Left lung (tissue), 10 donors: Measurements from ENCODE around the gene RBMS3. TPM values are rescaled to one million over a fixed set of nuclear protein-coding genes. Genes with fewer than 3 reads are reported as not detected.

ENCODE experiments used
- ATAC-seq: fragments of 200-7000 bp; cut with Tn5 transposase; one replicate; pipeline ENCODE4 v1.9.1; 2020; ENCODE audit warnings: moderate library complexity
- DNase-seq, 4 donors: peaks; one replicate each; pipeline ENCODE4 v3.0.0-alpha.2; 2013 to 2020
- H3K27ac ChIP-seq, 2 donors: fragments of 200-600 bp; sonication (generic) in 1 of 2; one replicate each; pipeline versions ENCODE4 v1.5.0 to v1.8.0; 2020 to 2021
- H3K27me3 ChIP-seq, 2 donors: fragments of 200-600 bp; sonication (generic) in 1 of 2; one replicate each; pipeline versions ENCODE4 v1.5.0 to v1.8.0; 2020 to 2021
- H3K36me3 ChIP-seq, 2 donors: fragments of 200-600 bp; sonication (generic) in 1 of 2; one replicate each; pipeline versions ENCODE4 v1.5.0 to v1.8.0; 2020 to 2021
- H3K4me1 ChIP-seq, 2 donors: fragments of 200-600 bp; one replicate each; pipeline ENCODE4 v1.8.0; 2021
- H3K4me3 ChIP-seq, 2 donors: fragments of 200-600 bp; sonication (generic) in 1 of 2; one replicate each; pipeline versions ENCODE4 v1.5.0 to v1.8.0; 2020 to 2021; ENCODE audit warnings: mild to moderate bottlenecking in 1 of 2
- H3K9me3 ChIP-seq, 2 donors: fragments of 200-600 bp; sonication (generic) in 1 of 2; one replicate each; pipeline versions ENCODE4 v1.5.0 to v1.8.0; 2020 to 2021
- intact Hi-C, 2 donors: fragments of 100-400 bp; cut with DNase I; formaldehyde crosslinking; loops; one replicate each; pipeline versions ENCODE4 v1.11.2 to v1.14.2; 2022
- polyA plus RNA-seq, 6 donors: library from polyadenylated mRNA; unstranded; fragments of 120-200 nt; gene quantifications; one replicate each; pipeline ENCODE4 v1.2.1, GENCODE V29; 2013; ENCODE audit not compliant: insufficient read length in 6 of 6
- total RNA-seq, 2 donors: library from RNA; stranded (reverse); fragmentation: NEBNext Ultra II Directional; extraction: Animal tissue kit (Norgen Biotek cat#: 25700); gene quantifications; one replicate each; pipeline ENCODE4 v1.2.1, GENCODE V29; 2021
- TF ChIP-seq, protein P1 (sequence below), 2 donors: fragments of 200-600 bp; sonication (generic) in 1 of 2; IDR thresholded peaks; one replicate each; pipeline versions ENCODE4 v1.5.0 to v1.8.0; 2021; ENCODE audit warnings: antibody characterized with exemption in 2 of 2
- donor health status: DM: no; HTN: yes; CAD: no.
- donor health status: DM: no; HTN: no; CAD: no.

The RBMS3 gene
- total and polyA plus RNA-seq, 8 donors = 27.1 to 51.6 (median 37.6) TPM

- TF ChIP-seq, protein P1, sequence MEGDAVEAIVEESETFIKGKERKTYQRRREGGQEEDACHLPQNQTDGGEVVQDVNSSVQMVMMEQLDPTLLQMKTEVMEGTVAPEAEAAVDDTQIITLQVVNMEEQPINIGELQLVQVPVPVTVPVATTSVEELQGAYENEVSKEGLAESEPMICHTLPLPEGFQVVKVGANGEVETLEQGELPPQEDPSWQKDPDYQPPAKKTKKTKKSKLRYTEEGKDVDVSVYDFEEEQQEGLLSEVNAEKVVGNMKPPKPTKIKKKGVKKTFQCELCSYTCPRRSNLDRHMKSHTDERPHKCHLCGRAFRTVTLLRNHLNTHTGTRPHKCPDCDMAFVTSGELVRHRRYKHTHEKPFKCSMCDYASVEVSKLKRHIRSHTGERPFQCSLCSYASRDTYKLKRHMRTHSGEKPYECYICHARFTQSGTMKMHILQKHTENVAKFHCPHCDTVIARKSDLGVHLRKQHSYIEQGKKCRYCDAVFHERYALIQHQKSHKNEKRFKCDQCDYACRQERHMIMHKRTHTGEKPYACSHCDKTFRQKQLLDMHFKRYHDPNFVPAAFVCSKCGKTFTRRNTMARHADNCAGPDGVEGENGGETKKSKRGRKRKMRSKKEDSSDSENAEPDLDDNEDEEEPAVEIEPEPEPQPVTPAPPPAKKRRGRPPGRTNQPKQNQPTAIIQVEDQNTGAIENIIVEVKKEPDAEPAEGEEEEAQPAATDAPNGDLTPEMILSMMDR (IDR thresholded peaks at IDR 0.05) = no peak
- DNase-seq (peak; percentile 38 to 97 (median 90)), ATAC-seq (peak; percentile 96)
- no peaks in the 10 kb centered on the region for H3K9me3 ChIP-seq
- H3K4me3 ChIP-seq = peak overlapping the region; percentile 2 to 6
- H3K27me3 ChIP-seq = no peaks in the 10 kb centered on the region
- intact Hi-C loops = no loop called here
- H3K4me1 ChIP-seq = peaks cover 16 to 27% of the 10 kb centered on the region in 2 donors
- no peaks in the 10 kb centered on the region for H3K36me3 ChIP-seq
- H3K27ac ChIP-seq = peak overlapping the region; percentile 75 to 81
Observed at GRCh38 chr3:29335438-29335837, 54.6 kb downstream of the RBMS3 start.

GRCh38 chr3:29335943-29336342 lies 55.1 kb downstream of the RBMS3 start:
- intact Hi-C loops = no loop called here
- Histone ChIP-seq H3K4me3 (peak overlapping the region; percentile 2 to 6), H3K36me3 (no peaks in the 10 kb centered on the region), H3K4me1 (peaks cover 16 to 27% of the 10 kb centered on the region in 2 donors), H3K9me3 (no peaks in the 10 kb centered on the region), H3K27me3 (no peaks in the 10 kb centered on the region), H3K27ac (peak overlapping the region; percentile 75 to 81)
- DNase-seq = no peak
- ATAC-seq = no peak
- TF ChIP-seq, protein P1 (IDR thresholded peaks at IDR 0.05) = no peak

- no peak for ATAC-seq
- intact Hi-C loops = no loop called here
- Histone ChIP-seq H3K4me3 (no peak overlapping the region), H3K36me3 (no peaks in the 10 kb centered on the region), H3K4me1 (peaks cover 12 to 21% of the 10 kb centered on the region in 2 donors), H3K27ac (no peak overlapping the region), H3K9me3 (no peaks in the 10 kb centered on the region), H3K27me3 (no peaks in the 10 kb centered on the region)
- DNase-seq = no peak
- TF ChIP-seq, protein P1 (IDR thresholded peaks at IDR 0.05) = no peak
Observed at GRCh38 chr3:29337565-29337964, 56.7 kb downstream of the RBMS3 start.

DNA sequence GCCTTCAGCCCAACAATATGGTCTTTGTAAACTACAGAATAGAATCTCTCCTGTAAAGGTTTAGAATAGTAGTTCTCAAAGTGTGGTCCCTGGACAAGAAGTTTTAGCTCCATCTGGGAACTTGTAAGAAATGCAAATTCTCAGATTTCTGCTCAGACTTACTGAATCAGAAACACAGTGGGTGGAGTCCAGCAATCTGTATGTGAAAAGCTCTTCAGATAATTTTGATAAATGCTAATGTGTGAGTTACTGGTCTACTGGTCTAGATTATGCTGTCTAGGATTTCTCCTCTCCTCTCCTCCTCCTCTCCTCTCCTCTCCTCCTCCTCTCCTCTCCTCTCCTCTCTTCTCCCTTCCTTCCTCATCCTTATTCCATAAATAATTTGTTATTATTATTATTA lies 57.5 kb downstream of the RBMS3 start:
- intact Hi-C loops = no loop called here
- no peaks in the 10 kb centered on the region for H3K9me3 ChIP-seq

DNA sequence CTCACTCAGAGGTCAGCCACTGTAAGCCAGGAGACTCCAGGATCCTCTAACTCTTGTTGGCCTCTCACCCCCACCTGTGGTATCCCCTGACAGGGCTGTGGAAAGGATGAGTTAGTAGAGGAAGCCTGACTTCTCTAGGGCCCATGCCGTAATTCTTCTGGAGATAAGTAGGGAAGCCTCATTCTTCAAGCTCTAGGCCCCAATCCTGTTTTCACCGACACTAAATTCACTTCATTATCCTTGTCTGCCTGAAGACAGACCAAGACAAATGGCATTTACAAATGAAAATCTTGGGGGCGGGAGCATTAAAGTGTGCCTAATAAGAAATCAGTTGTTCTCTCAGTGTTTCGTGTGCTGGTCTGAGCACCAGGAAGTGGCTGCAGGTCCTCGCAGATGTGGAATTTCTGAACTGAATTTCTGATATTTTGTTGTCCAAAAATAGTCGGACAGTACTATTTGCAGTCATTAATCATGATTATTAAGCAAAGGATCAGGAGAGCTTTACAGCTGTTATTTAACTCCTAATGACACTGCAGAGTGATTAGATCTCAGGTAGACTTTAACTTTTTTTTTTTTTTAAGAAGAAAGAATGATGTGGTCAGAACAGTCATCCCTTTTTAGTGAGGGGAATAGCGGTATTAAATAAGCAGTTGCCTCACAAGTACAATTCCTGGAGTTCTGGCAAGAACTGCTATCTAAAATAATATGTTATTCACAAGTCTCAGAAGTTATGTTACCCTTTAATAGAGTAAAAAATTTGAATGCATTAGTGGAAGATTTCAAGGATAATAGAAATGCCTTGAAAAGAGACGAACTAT lies 58.4 kb downstream of the RBMS3 start:
- ATAC-seq (no peak), DNase-seq (no peak)
- no peak overlapping the region for H3K4me3 ChIP-seq
- TF ChIP-seq, protein P1 (IDR thresholded peaks at IDR 0.05) = no peak
- H3K36me3 ChIP-seq = no peaks in the 10 kb centered on the region
- no peaks in the 10 kb centered on the region for H3K9me3 ChIP-seq
- H3K27me3 ChIP-seq = no peaks in the 10 kb centered on the region
- H3K27ac ChIP-seq = no peak overlapping the region
- intact Hi-C loops = no loop called here
- H3K4me1 ChIP-seq = peaks cover 7 to 18% of the 10 kb centered on the region in 2 donors

More for the DNA sequence above, 57.5 kb downstream of the RBMS3 start:
- Histone ChIP-seq H3K27me3 (no peaks in the 10 kb centered on the region), H3K36me3 (no peaks in the 10 kb centered on the region), H3K4me1 (peaks cover 7 to 18% of the 10 kb centered on the region in 2 donors), H3K4me3 (no peak overlapping the region), H3K27ac (no peak overlapping the region)
- TF ChIP-seq, protein P1 (IDR thresholded peaks at IDR 0.05) = no peak
- DNase-seq = no peak
- no peak for ATAC-seq
